Aorta (tissue), 5 donors: ENCODE data around the gene TTC33. TPM values are rescaled to one million over a fixed set of nuclear protein-coding genes. Genes with fewer than 3 reads are reported as not detected.

Experiments
- ATAC-seq: fragments of 200-7000 bp; cut with Tn5 transposase; one replicate; pipeline ENCODE4 v1.9.1; 2022; ENCODE audit warnings: moderate library complexity; ENCODE audit not compliant: low FRiP score
- DNase-seq, 2 donors: peaks; one replicate each; pipeline ENCODE4 v3.0.0-alpha.2; 2020
- H3K27ac ChIP-seq, 2 donors: one replicate each; pipeline ENCODE4 v1.5.1; 2013; ENCODE audit warnings: low read length in 2 of 2, mild to moderate bottlenecking in 2 of 2, moderate library complexity in 2 of 2, control low read depth in 1 of 2, inconsistent platforms in 1 of 2, low read depth in 1 of 2
- H3K27me3 ChIP-seq, 2 donors: one replicate each; pipeline ENCODE4 v1.6.1; 2013; ENCODE audit warnings: control low read depth in 1 of 2, low read length in 1 of 2, mild to moderate bottlenecking in 1 of 2, moderate library complexity in 1 of 2; ENCODE audit not compliant: insufficient read depth in 2 of 2, control insufficient read depth in 1 of 2
- H3K36me3 ChIP-seq, 2 donors: one replicate each; pipeline ENCODE4 v1.6.1; 2013; ENCODE audit warnings: control low read depth in 1 of 2, low read length in 1 of 2, mild to moderate bottlenecking in 1 of 2; ENCODE audit not compliant: insufficient read depth in 2 of 2, control insufficient read depth in 1 of 2
- H3K4me1 ChIP-seq, 2 donors: one replicate each; pipeline ENCODE4 v1.6.1; 2013; ENCODE audit warnings: low read length in 2 of 2, control low read depth in 1 of 2, mild to moderate bottlenecking in 1 of 2, moderate library complexity in 1 of 2; ENCODE audit not compliant: insufficient read depth in 2 of 2, control insufficient read depth in 1 of 2
- H3K4me3 ChIP-seq, 2 donors: one replicate each; pipeline ENCODE4 v1.5.1; 2013; ENCODE audit warnings: low read length in 2 of 2, control low read depth in 1 of 2, mild to moderate bottlenecking in 1 of 2
- H3K9me3 ChIP-seq: one replicate; pipeline ENCODE4 v1.6.1; 2013; ENCODE audit warnings: mild to moderate bottlenecking, low read length; ENCODE audit not compliant: control insufficient read depth
- WGBS, 2 donors: extraction: QIAGEN DNeasy Blood & Tissue Kit; methylation state at CpG; one replicate each; pipeline ENCODE4 v1.1.7; 2013; 5-methylcytosine and 5-hydroxymethylcytosine counted together
- intact Hi-C, 2 donors: fragments of 100-400 bp; cut with DNase I; formaldehyde crosslinking; loops; one replicate each; pipeline versions ENCODE4 v1.14.2 to v1.15.0; 2022
- polyA plus RNA-seq, 2 donors: library from polyadenylated mRNA; stranded (reverse); fragments of 200-250 nt; gene quantifications; one replicate each; pipeline ENCODE4 v1.2.3, GENCODE V29; 2013
- total RNA-seq, 2 donors: library from RNA; stranded (reverse); fragmentation: NEBNext Ultra II Directional; extraction: Animal tissue kit (Norgen Biotek cat#: 25700); gene quantifications; one replicate each; pipeline ENCODE4 v1.2.1, GENCODE V29; 2021
- donor health status: healthy with polysubstance abuse.
- donor health status: Bipolar disorder and iron deficiency.
- donor health status: DM: no; HTN: no; CAD: no.
- donor health status: DM: no; HTN: no; CAD: no.
- donor health status: DM: yes; HTN: yes; CAD: no.

The TTC33 gene
- total and polyA plus RNA-seq, 4 donors = 11.9 to 19.4 (median 15.8) TPM

DNA sequence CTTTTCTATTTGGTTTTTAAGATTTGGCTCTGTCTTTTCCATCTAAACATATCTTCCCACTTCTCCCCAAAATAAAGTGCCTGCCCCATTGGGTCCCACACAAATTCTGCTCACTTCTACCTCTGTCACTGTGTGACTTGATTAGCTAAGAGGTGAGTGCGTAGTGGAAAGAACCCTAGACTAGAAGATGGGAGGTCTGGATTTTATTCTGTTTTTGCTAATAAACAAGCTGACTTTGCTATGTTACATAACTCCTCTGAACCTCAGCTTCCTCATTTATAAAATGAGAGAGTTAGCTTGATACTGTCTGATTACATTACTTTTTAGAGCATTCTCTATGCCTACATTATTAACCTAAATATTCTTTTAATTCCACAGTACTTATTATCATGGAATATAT lies 127.4 kb downstream of the TTC33 start:
- Histone ChIP-seq H3K27me3 (no peaks in the 10 kb centered on the region), H3K27ac (no peak overlapping the region), H3K36me3 (no peaks in the 10 kb centered on the region), H3K4me1 (no peaks in the 10 kb centered on the region), H3K4me3 (no peak overlapping the region), H3K9me3 (no peaks in the 10 kb centered on the region)
- DNase-seq = no peak
- no peak for ATAC-seq
- intact Hi-C loops = no loop called here
- 92 to 94% methylated on average over 1 of the region's 1 CpG for WGBS, 2 donors

DNA sequence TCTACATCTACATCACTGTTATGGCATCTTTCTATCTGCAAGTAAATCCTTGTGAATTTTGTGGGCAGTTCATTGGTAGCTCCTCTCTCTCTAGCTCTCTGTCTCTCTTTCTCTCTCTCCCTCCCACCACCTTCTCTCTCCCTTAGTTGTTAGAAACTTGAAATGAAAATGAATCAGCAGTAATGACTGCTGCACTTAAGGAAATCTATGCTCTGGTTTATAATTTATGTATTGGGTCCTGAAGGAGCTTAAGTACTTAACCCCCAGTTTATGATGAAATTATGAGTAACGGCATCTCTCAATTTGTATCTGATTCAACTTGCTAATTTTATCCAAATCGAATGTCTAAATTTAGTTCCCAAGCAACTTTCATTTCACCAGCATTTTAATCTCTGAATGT lies 128.1 kb downstream of the TTC33 start:
- Histone ChIP-seq H3K36me3 (no peaks in the 10 kb centered on the region), H3K4me1 (peaks cover 0 to 2% of the 10 kb centered on the region in 2 donors), H3K9me3 (no peaks in the 10 kb centered on the region), H3K27me3 (no peaks in the 10 kb centered on the region), H3K4me3 (no peak overlapping the region), H3K27ac (no peak overlapping the region)
- no peak for DNase-seq
- ATAC-seq = no peak
- intact Hi-C loops = no loop called here
- 49 to 53% methylated on average over 2 of the region's 2 CpGs for WGBS, 2 donors

DNA sequence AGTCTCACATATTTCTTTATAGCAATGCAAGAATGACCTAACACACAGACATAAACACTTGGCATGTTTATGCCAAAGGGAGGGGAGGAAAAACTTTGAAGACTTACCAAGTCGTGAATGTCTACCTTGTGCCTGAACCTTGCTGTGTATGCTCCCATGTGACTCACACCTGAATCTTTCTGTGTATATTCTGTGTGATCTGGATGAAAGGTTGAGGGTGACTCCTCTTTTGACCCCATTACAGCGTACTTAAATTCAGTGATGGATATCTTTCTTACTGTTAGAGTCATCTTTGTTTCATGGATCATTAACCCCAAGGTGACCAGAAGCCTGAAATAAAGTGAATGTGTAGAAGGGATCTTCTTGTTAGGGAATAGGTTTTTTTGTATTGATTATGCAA lies 129.0 kb downstream of the TTC33 start:
- DNase-seq (no peak), ATAC-seq (no peak)
- H3K27ac ChIP-seq = no peak overlapping the region
- peaks cover 0 to 2% of the 10 kb centered on the region in 2 donors for H3K4me1 ChIP-seq
- H3K36me3 ChIP-seq = no peaks in the 10 kb centered on the region
- no peak overlapping the region for H3K4me3 ChIP-seq
- no peaks in the 10 kb centered on the region for H3K27me3 ChIP-seq
- WGBS, 2 donors = 68 to 77% methylated on average over 2 of the region's 2 CpGs
- intact Hi-C loops = no loop called here
- H3K9me3 ChIP-seq = no peaks in the 10 kb centered on the region

DNA sequence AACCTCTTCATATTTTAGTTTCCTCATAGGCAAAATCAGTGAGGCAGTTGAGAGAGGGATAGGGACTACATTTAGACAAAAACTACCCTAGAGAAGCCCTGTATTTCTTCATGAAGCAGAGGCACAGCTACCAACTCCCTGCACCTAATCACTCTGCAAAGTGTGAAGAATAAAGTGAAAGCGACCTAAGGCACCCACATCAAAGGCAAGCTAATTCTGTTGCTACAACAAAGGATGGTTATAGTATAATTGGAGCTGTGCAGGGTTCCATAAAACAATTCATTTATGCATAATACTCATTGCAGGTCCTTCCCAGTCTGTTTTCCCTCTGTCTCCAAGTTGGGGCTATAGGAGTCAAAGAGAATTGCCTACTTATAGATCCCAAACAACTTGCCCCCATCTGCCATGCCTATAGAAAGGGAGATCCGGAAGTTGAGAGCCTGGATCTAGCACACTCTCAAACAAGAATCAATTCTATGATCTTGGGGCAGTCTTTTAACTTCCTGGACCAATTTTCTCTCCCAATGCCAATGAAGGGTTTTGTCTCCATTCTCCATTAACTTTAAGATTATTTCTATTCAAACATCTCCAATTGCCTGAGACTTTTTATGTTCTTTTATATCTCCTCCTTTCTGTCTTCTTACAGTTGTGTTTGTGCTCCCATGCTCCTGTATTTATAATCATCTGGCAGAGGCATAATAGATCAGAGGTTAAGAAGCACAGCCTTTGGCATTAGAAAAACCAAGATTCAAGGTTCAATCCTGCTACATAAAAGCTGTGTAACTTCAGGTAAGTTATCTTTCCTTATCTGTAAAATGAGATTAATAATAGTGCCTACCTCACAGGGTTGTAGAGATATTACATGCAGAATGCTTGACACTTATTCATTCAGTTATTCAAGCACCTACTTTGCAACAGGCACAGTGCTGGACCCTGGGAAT lies 132.0 kb downstream of the TTC33 start:
- DNase-seq (no peak), ATAC-seq (no peak)
- H3K27ac ChIP-seq = no peak overlapping the region
- peaks cover 0 to 2% of the 10 kb centered on the region in 2 donors for H3K4me1 ChIP-seq
- H3K9me3 ChIP-seq = no peaks in the 10 kb centered on the region
- WGBS, 2 donors = 68 to 73% methylated on average over 2 of the region's 2 CpGs
- intact Hi-C loops = no loop called here
- H3K36me3 ChIP-seq = no peaks in the 10 kb centered on the region
- no peak overlapping the region for H3K4me3 ChIP-seq
- no peaks in the 10 kb centered on the region for H3K27me3 ChIP-seq

DNA sequence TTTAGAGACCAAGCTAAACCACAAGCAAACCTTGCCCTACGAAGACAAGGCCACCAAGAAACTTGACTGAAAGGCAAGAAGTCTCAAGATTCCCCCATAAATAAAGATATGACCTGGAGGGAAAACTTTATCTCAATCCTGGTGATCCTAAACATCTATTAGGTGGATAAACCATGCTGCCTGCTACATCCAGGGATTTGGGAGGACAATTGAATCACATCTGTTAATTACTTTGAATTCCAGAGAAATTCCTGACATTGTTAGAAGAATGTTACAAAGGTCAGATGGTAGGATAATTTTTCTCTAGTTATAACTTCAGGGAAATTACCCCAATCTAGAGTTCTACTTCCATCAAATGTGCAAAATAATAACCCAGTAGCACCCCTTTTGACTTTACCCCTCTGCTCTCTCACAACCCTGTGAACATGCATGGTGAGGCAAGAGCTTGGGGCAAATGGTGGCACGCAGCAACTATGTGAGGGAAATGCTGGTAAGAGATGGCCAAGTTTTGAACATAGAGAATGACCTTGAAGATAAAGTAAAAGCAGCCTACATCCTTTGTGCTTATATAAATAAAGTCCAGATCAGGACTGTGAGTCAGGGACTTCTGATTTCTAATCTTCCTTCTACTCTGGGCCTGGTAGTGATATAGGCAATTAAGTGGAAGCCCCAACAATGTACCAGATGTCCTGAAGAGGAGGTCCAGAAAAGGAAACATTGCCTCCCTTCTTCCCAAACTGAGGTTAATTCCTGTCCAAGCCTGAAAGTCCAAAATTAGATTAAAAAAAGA lies 133.1 kb downstream of the TTC33 start:
- peaks cover 0 to 2% of the 10 kb centered on the region in 2 donors for H3K4me1 ChIP-seq
- no peaks in the 10 kb centered on the region for H3K9me3 ChIP-seq
- DNase-seq = no peak
- no peak for ATAC-seq
- WGBS, 2 donors = 80 to 84% methylated on average over 2 of the region's 2 CpGs
- H3K36me3 ChIP-seq = no peaks in the 10 kb centered on the region
- intact Hi-C loops = no loop called here
- no peak overlapping the region for H3K4me3 ChIP-seq
- H3K27me3 ChIP-seq = no peaks in the 10 kb centered on the region
- H3K27ac ChIP-seq = no peak overlapping the region

DNA sequence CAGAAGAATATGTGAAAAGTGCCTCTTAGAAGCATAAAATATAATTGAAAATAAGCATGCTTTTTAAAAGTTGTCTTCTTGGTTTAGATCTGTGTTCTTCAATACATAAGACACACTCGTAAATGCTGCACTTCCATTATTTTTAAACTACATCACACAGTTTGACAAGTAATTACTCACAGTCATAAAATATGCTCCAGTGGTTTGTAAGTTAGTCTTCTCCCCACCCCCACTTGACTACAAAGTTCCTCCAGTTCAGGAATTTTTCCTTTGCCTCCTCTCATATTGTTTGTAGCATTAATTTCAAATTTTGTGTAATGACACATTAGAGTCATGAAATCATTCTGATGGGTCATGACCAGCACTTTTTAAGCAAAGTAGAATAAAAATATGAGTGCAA lies 136.3 kb downstream of the TTC33 start:
- no peak overlapping the region for H3K4me3 ChIP-seq
- no peak overlapping the region for H3K27ac ChIP-seq
- no peaks in the 10 kb centered on the region for H3K9me3 ChIP-seq
- H3K36me3 ChIP-seq = no peaks in the 10 kb centered on the region
- no peaks in the 10 kb centered on the region for H3K27me3 ChIP-seq
- DNase-seq (no peak), ATAC-seq (no peak)
- H3K4me1 ChIP-seq = peaks cover 0 to 2% of the 10 kb centered on the region in 2 donors
- intact Hi-C loops = no loop called here
- 31 to 35% methylated on average over 1 of the region's 1 CpG for WGBS, 2 donors

DNA sequence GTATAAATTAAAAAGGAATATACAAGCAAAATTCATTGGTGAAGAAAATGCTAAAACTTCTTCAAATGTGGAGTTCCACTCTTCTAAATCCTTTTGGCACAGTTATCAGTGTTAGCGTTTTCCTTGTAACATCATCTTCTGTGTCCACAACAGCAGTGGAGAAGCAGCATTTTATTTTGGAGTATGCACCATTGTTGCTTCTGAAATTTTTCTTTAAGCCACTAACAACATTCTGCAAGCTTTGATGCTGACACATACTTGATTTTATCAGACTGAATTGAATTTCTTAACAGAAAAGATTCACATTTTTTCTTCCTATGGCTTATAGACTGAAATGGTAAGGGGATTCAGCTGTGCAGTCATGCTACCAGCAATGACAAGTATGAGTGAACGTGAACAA lies 136.8 kb downstream of the TTC33 start:
- 72 to 74% methylated on average over 2 of the region's 2 CpGs for WGBS, 2 donors
- intact Hi-C loops = no loop called here

DNA sequence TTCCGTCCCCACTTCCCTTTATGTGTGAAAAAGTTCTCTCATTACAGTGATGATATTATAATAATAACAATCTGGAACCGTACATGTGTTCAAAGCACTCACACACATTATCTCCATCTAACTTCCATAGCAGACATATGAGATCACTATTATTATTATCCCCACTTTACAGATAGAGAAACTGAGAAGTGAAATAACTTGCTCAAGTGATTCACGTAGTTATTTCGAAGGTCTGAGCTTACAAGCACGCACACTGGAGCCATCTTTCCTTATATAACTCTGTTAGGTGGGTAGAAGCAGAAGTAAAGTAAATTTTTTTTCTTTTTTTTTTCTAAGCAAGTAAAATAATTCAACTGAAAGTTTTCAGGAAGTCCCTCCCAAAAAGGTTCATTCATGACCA lies 139.0 kb downstream of the TTC33 start:
- intact Hi-C loops = no loop called here
- no peak overlapping the region for H3K27ac ChIP-seq
- no peak for DNase-seq
- no peak for ATAC-seq
- H3K27me3 ChIP-seq = no peaks in the 10 kb centered on the region
- H3K36me3 ChIP-seq = no peaks in the 10 kb centered on the region
- WGBS, 2 donors = 69 to 70% methylated on average over 5 of the region's 5 CpGs
- no peak overlapping the region for H3K4me3 ChIP-seq
- H3K4me1 ChIP-seq = no peaks in the 10 kb centered on the region
- H3K9me3 ChIP-seq = no peaks in the 10 kb centered on the region

More for the DNA sequence above, 136.8 kb downstream of the TTC33 start:
- Histone ChIP-seq H3K36me3 (no peaks in the 10 kb centered on the region), H3K27me3 (no peaks in the 10 kb centered on the region), H3K4me3 (no peak overlapping the region), H3K4me1 (peaks cover 0 to 2% of the 10 kb centered on the region in 2 donors), H3K9me3 (no peaks in the 10 kb centered on the region), H3K27ac (no peak overlapping the region)
- ATAC-seq (no peak), DNase-seq (no peak)
